Loucy (cell line): ENCODE data around the gene BNC1.

Source experiments
- H2AFZ ChIP-seq: fragments of 200-600 bp; sonication (generic); 2 replicates; pipeline ENCODE4 v1.6.0; 2016; ENCODE audit warnings: antibody characterized with exemption, mild to moderate bottlenecking, low read length, moderate library complexity
- H3F3A ChIP-seq: fragments of 200-600 bp; 2 replicates; pipeline ENCODE4 v1.6.0; 2016; ENCODE audit warnings: antibody characterized with exemption, low read depth, mild to moderate bottlenecking
- H3K27me3 ChIP-seq: fragments of 200-600 bp; sonication (generic); 2 replicates; pipeline ENCODE4 v1.6.1; 2014; ENCODE audit warnings: low read length, mild to moderate bottlenecking; ENCODE audit not compliant: insufficient read depth, poor library complexity, severe bottlenecking
- H3K36me3 ChIP-seq: fragments of 200-600 bp; sonication (generic); 2 replicates; pipeline ENCODE4 v1.6.1; 2016; ENCODE audit warnings: low read length; ENCODE audit not compliant: insufficient read depth
- H3K4me1 ChIP-seq: fragments of 200-600 bp; sonication (generic); 2 replicates; pipeline ENCODE4 v1.5.1; 2014; ENCODE audit warnings: low read length, mild to moderate bottlenecking; ENCODE audit not compliant: insufficient read depth, poor library complexity, severe bottlenecking
- H3K4me2 ChIP-seq: fragments of 200-600 bp; sonication (generic); 2 replicates; pipeline ENCODE4 v1.6.0; 2014; ENCODE audit warnings: antibody characterized with exemption, low read length, low read depth, mild to moderate bottlenecking; ENCODE audit not compliant: poor library complexity, severe bottlenecking
- H3K4me3 ChIP-seq: fragments of 200-600 bp; sonication (generic); 2 replicates; pipeline ENCODE4 v1.5.1; 2014; ENCODE audit warnings: low read length, mild to moderate bottlenecking, mixed read lengths; ENCODE audit not compliant: poor library complexity, severe bottlenecking
- H3K79me2 ChIP-seq: fragments of 200-600 bp; sonication (generic); 2 replicates; pipeline ENCODE4 v1.6.1; 2014; ENCODE audit warnings: low read length; ENCODE audit not compliant: insufficient read depth
- H3K9ac ChIP-seq: fragments of 200-600 bp; sonication (generic); 2 replicates; pipeline ENCODE4 v1.6.0; 2014; ENCODE audit warnings: mild to moderate bottlenecking, low read depth, low read length, moderate library complexity; ENCODE audit not compliant: poor library complexity, severe bottlenecking
- H3K9me2 ChIP-seq: fragments of 200-600 bp; sonication (generic); replicated peaks from 2 replicates; pipeline ENCODE4 v1.6.1; 2016; ENCODE audit warnings: low read depth, low read length, mixed read lengths
- H3K9me3 ChIP-seq: fragments of 200-600 bp; sonication (generic); 2 replicates; pipeline ENCODE4 v1.6.1; 2014; ENCODE audit warnings: mild to moderate bottlenecking, antibody characterized with exemption, low read length, low read depth; ENCODE audit not compliant: insufficient read depth
- H4K20me1 ChIP-seq: fragments of 200-600 bp; sonication (generic); 2 replicates; pipeline ENCODE4 v1.6.0; 2014; ENCODE audit warnings: antibody characterized with exemption, low read length, mild to moderate bottlenecking; ENCODE audit not compliant: insufficient read depth, poor library complexity, severe bottlenecking
- EZH2phosphoT487 ChIP-seq: fragments of 200-600 bp; IDR thresholded peaks from 2 replicates; pipeline ENCODE4 v1.6.1; 2018; ENCODE audit warnings: antibody characterized with exemption, mild to moderate bottlenecking, moderate library complexity, borderline replicate concordance
- TF ChIP-seq, protein P1 (sequence below): fragments of 200-600 bp; sonication (generic); conservative IDR thresholded peaks from 2 replicates; pipeline ENCODE4 v1.5.1; 2014; ENCODE audit warnings: mild to moderate bottlenecking, antibody characterized with exemption, low read length

The BNC1 gene

GRCh38 chr15:83289160-83289559 is 4.7 kb upstream of the BNC1 start:
- H3K9ac ChIP-seq = no peak overlapping the region
- no peaks in the 10 kb centered on the region for H4K20me1 ChIP-seq
- no peak overlapping the region for H2AFZ ChIP-seq
- H3K4me1 ChIP-seq = no peaks in the 10 kb centered on the region
- H3K4me2 ChIP-seq = no peak overlapping the region
- H3K4me3 ChIP-seq = no peak overlapping the region
- H3K9me2 ChIP-seq = no peaks in the 10 kb centered on the region
- H3K36me3 ChIP-seq = no peaks in the 10 kb centered on the region
- no peak for TF ChIP-seq EZH2phosphoT487
- TF ChIP-seq, protein P1, sequence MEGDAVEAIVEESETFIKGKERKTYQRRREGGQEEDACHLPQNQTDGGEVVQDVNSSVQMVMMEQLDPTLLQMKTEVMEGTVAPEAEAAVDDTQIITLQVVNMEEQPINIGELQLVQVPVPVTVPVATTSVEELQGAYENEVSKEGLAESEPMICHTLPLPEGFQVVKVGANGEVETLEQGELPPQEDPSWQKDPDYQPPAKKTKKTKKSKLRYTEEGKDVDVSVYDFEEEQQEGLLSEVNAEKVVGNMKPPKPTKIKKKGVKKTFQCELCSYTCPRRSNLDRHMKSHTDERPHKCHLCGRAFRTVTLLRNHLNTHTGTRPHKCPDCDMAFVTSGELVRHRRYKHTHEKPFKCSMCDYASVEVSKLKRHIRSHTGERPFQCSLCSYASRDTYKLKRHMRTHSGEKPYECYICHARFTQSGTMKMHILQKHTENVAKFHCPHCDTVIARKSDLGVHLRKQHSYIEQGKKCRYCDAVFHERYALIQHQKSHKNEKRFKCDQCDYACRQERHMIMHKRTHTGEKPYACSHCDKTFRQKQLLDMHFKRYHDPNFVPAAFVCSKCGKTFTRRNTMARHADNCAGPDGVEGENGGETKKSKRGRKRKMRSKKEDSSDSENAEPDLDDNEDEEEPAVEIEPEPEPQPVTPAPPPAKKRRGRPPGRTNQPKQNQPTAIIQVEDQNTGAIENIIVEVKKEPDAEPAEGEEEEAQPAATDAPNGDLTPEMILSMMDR = no peak
- no peaks in the 10 kb centered on the region for H3K79me2 ChIP-seq
- no peaks in the 10 kb centered on the region for H3F3A ChIP-seq
- H3K9me3 ChIP-seq = no peaks in the 10 kb centered on the region
- H3K27me3 ChIP-seq = no peaks in the 10 kb centered on the region

GRCh38 chr15:83288381-83288801 is 3.9 kb upstream of the BNC1 start:
- Histone ChIP-seq H2AFZ (no peak overlapping the region), H3K27me3 (no peaks in the 10 kb centered on the region), H3F3A (no peaks in the 10 kb centered on the region), H3K9ac (no peak overlapping the region), H4K20me1 (no peaks in the 10 kb centered on the region), H3K79me2 (no peaks in the 10 kb centered on the region), H3K9me3 (no peaks in the 10 kb centered on the region), H3K4me1 (no peaks in the 10 kb centered on the region), H3K4me3 (no peak overlapping the region), H3K9me2 (no peaks in the 10 kb centered on the region), H3K36me3 (no peaks in the 10 kb centered on the region), H3K4me2 (no peak overlapping the region)
- TF ChIP-seq EZH2phosphoT487 = no peak
- TF ChIP-seq, protein P1 = no peak

- Histone ChIP-seq H3K79me2 (no peaks in the 10 kb centered on the region), H3K4me3 (no peak overlapping the region), H3F3A (no peaks in the 10 kb centered on the region), H2AFZ (no peak overlapping the region), H4K20me1 (no peaks in the 10 kb centered on the region), H3K4me2 (no peak overlapping the region), H3K9ac (no peak overlapping the region), H3K9me2 (no peaks in the 10 kb centered on the region), H3K36me3 (no peaks in the 10 kb centered on the region), H3K4me1 (no peaks in the 10 kb centered on the region), H3K9me3 (no peaks in the 10 kb centered on the region), H3K27me3 (no peaks in the 10 kb centered on the region)
- no peak for TF ChIP-seq EZH2phosphoT487
- TF ChIP-seq, protein P1 = no peak
Measured at GRCh38 chr15:83287541-83288027, 3.1 kb upstream of the BNC1 start.
